Endothelial cell (in vitro differentiated cells): ENCODE results near the gene USP7. TPM values are rescaled to one million over a fixed set of nuclear protein-coding genes. Genes with fewer than 3 reads are reported as not detected.

ENCODE experiments used
- DNase-seq: peaks from one replicate; pipeline ENCODE4 v3.0.0; 2021; ENCODE audit warnings: low spot score
- H3K27ac Mint-ChIP-seq: one replicate; pipeline ENCODE4 v1.8.0; 2021; ENCODE audit warnings: mixed read lengths, inconsistent platforms; ENCODE audit not compliant: unreplicated experiment
- H3K27me3 Mint-ChIP-seq: one replicate; pipeline ENCODE4 v1.8.0; 2021; ENCODE audit warnings: mild to moderate bottlenecking, moderate library complexity, mixed read lengths, inconsistent platforms; ENCODE audit not compliant: unreplicated experiment
- H3K36me3 Mint-ChIP-seq: one replicate; pipeline ENCODE4 v1.8.0; 2021; ENCODE audit warnings: mild to moderate bottlenecking, low read depth, mixed read lengths, inconsistent platforms; ENCODE audit not compliant: unreplicated experiment
- H3K4me1 Mint-ChIP-seq: one replicate; pipeline ENCODE4 v1.8.0; 2021; ENCODE audit warnings: mild to moderate bottlenecking, mixed read lengths, inconsistent platforms; ENCODE audit not compliant: unreplicated experiment
- H3K4me3 Mint-ChIP-seq: one replicate; pipeline ENCODE4 v1.8.0; 2021; ENCODE audit warnings: mild to moderate bottlenecking, mixed read lengths, inconsistent platforms; ENCODE audit not compliant: unreplicated experiment
- H3K9me3 Mint-ChIP-seq: one replicate; pipeline ENCODE4 v1.8.0; 2021; ENCODE audit warnings: mixed read lengths, inconsistent platforms; ENCODE audit not compliant: unreplicated experiment
- total RNA-seq: library from RNA; stranded (reverse); fragmentation: NEBNext Ultra II Directional; extraction: Animal tissue kit (Norgen Biotek cat#: 25700); gene quantifications from one replicate; pipeline ENCODE4 v1.2.1, GENCODE V29; 2021; ENCODE audit not compliant: unreplicated experiment
- TF ChIP-seq, protein P1 (sequence below): fragments of 200-600 bp; sonication (generic); IDR thresholded peaks from one replicate; pipeline ENCODE4 v1.5.0; 2021; ENCODE audit warnings: antibody characterized with exemption; ENCODE audit not compliant: unreplicated experiment

Gene USP7
- total RNA-seq, 1 donor from 2014 or later = 122 TPM

DNA sequence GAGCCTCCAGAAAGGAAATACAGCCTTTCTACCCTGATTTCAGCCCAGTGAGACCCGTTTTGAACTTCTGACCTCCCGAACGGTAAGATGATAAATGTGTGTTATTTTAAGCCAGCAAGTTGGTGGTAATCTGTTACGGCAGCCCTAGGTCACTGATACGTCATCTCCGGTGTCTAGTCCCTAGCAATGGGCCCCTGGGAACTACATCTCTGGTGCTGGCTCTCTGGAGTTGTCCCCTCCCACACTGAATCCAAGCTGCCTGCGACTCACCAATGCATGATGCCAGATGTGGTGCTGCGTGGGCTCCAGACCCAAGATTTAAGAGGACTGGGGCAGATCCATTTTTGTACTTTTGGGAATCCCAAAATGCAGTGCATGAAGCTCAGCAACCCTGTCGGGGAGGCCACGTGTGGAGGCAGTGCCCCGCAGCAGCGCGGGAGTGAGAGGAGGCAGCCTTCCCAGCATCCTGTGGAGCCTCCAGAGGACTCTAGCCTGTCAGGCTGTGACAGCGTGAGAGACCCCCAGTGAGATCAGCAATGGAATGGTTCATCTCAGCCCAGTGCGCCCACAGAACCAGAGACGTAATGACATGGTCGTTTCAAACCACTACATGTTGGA, 43.6 kb upstream of the USP7 start:
- no peaks in the 10 kb centered on the region for H3K9me3 Mint-ChIP-seq
- TF ChIP-seq, protein P1, sequence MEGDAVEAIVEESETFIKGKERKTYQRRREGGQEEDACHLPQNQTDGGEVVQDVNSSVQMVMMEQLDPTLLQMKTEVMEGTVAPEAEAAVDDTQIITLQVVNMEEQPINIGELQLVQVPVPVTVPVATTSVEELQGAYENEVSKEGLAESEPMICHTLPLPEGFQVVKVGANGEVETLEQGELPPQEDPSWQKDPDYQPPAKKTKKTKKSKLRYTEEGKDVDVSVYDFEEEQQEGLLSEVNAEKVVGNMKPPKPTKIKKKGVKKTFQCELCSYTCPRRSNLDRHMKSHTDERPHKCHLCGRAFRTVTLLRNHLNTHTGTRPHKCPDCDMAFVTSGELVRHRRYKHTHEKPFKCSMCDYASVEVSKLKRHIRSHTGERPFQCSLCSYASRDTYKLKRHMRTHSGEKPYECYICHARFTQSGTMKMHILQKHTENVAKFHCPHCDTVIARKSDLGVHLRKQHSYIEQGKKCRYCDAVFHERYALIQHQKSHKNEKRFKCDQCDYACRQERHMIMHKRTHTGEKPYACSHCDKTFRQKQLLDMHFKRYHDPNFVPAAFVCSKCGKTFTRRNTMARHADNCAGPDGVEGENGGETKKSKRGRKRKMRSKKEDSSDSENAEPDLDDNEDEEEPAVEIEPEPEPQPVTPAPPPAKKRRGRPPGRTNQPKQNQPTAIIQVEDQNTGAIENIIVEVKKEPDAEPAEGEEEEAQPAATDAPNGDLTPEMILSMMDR = no peak

DNA sequence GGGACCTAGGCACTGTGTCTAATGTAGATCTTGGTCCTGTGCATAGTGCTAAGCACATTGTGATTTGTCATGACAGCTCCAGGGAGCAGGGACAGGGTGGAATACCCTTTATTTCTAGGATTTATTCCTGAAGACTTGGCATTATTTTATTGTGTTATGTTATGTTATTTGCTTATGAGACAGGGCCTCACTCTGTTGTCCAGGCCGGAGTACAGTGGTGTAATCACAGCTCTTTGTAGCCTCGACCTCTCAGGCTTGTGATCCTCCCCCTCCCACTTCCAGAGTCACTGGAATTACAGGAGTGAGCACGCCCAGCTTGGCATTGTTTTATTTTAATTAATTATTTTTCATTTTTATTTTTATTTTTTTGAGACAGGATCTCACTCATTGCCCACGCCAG, 40.5 kb upstream of the USP7 start:
- peaks cover 2% of the 10 kb centered on the region for H3K27me3 Mint-ChIP-seq
- TF ChIP-seq, protein P1 = no peak
- H3K36me3 Mint-ChIP-seq = peaks cover 3% of the 10 kb centered on the region
- no peak overlapping the region for H3K4me3 Mint-ChIP-seq
- DNase-seq = no peak
- no peaks in the 10 kb centered on the region for H3K4me1 Mint-ChIP-seq
- H3K27ac Mint-ChIP-seq = no peak overlapping the region
- H3K9me3 Mint-ChIP-seq = no peaks in the 10 kb centered on the region

More for the DNA sequence above, 43.6 kb upstream of the USP7 start:
- no peak for DNase-seq
- peaks cover under 1% of the 10 kb centered on the region for H3K27me3 Mint-ChIP-seq
- no peak overlapping the region for H3K27ac Mint-ChIP-seq
- H3K36me3 Mint-ChIP-seq = peaks cover 3% of the 10 kb centered on the region
- no peak overlapping the region for H3K4me3 Mint-ChIP-seq
- no peaks in the 10 kb centered on the region for H3K4me1 Mint-ChIP-seq

DNA sequence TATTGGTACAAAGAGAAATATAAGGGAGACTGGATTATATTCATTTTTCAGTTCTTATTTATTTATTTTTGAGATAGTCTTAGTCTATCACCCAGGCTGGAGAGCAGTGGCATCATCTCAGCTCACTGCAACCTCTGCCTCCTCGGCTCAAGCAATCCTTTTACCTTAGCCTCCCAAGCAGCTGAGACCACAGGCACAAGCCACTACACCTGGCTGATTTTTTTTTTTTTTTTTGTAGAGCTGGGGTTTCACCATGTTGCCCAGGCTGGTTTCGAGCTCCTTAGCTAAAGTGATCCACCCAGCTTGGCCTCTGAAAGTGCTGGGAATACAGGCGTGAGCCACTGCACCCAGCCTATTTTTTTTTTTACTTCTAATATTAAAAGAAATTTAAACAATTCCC, 40.1 kb upstream of the USP7 start:
- Mint-ChIP-seq H3K9me3 (no peaks in the 10 kb centered on the region), H3K27me3 (peaks cover 2% of the 10 kb centered on the region), H3K27ac (no peak overlapping the region), H3K4me3 (no peak overlapping the region), H3K4me1 (no peaks in the 10 kb centered on the region), H3K36me3 (peaks cover 3% of the 10 kb centered on the region)
- TF ChIP-seq, protein P1 = no peak
- no peak for DNase-seq

DNA sequence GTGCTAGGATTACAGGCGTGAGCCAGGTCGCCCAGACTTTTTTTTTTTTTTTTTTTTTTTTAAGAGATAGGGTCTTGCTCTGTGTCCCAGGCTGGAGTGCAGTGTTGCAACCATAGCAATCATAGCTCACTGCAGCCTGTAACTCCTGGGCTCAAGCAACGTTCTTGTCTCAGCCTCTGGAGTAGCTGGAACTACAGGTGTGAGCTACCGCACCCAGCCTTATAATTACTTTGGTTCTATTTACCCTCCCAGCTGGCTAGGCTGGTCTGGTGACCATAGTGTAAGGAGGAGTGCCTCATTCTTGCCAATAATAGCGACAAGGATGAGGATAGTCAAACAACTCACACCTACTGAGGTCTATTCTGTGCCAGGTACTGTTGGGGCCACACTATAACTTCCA, 39.6 kb upstream of the USP7 start:
- Mint-ChIP-seq H3K27ac (no peak overlapping the region), H3K4me1 (no peaks in the 10 kb centered on the region), H3K36me3 (peaks cover 3% of the 10 kb centered on the region), H3K27me3 (peaks cover 2% of the 10 kb centered on the region), H3K4me3 (no peak overlapping the region), H3K9me3 (no peaks in the 10 kb centered on the region)
- TF ChIP-seq, protein P1 = no peak
- no peak for DNase-seq

DNA sequence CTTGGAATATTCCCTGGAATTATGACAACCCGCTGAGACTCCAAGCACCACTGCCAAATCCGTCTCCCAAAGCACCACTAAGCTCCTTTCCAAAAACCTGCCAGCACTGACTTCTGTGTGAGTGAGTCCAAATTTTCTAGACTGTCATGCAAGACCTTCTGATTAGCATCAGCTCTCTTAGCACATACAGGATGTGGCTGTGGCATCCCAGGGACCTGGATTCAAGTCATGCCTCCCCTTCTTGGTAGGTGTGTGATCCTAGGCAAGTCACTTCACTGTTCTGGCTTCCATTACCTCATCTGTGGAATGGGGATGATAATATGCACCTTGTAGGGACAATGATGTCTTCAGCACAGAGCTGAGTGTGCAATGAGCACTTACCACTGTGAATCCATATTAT, 38.3 kb upstream of the USP7 start:
- H3K27me3 Mint-ChIP-seq = peaks cover 2% of the 10 kb centered on the region
- H3K4me1 Mint-ChIP-seq = no peaks in the 10 kb centered on the region
- TF ChIP-seq, protein P1 = no peak
- DNase-seq = no peak
- H3K27ac Mint-ChIP-seq = no peak overlapping the region
- no peak overlapping the region for H3K4me3 Mint-ChIP-seq
- peaks cover 3% of the 10 kb centered on the region for H3K36me3 Mint-ChIP-seq
- H3K9me3 Mint-ChIP-seq = no peaks in the 10 kb centered on the region
